Calu3 (cell line): ENCODE data around the gene NIT2. TPM values are rescaled to one million over a fixed set of nuclear protein-coding genes. Genes with fewer than 3 reads are reported as not detected.

Experiments
- BruUV-seq: library from RNA; stranded (reverse); fragments of 400-500 nt; replicated peaks from 2 replicates; lab custom pipeline; 2021; lab: Mats Ljungman, UMichigan
- CTCF ChIA-PET: fragments of 300-600 bp; sonication (Branson Sonifier 250); formaldehyde crosslinking; loops from one replicate; lab custom pipeline; 2022; ENCODE audit warnings: antibody characterized with exemption; lab: Charles Lee
- DNase-seq: peaks from one replicate; pipeline ENCODE4 v3.0.0; 2022
- H3K27ac Mint-ChIP-seq: one replicate; pipeline ENCODE4 v1.8.0; 2022; ENCODE audit warnings: mixed read lengths; ENCODE audit not compliant: unreplicated experiment
- H3K27me3 Mint-ChIP-seq: one replicate; pipeline ENCODE4 v1.8.0; 2022; ENCODE audit warnings: mixed read lengths; ENCODE audit not compliant: unreplicated experiment
- H3K36me3 Mint-ChIP-seq: one replicate; pipeline ENCODE4 v1.8.0; 2022; ENCODE audit warnings: mild to moderate bottlenecking, moderate library complexity, mixed read lengths; ENCODE audit not compliant: insufficient read depth, unreplicated experiment
- H3K4me1 Mint-ChIP-seq: one replicate; pipeline ENCODE4 v1.8.0; 2022; ENCODE audit warnings: mild to moderate bottlenecking, low read depth, mixed read lengths; ENCODE audit not compliant: unreplicated experiment
- H3K4me3 Mint-ChIP-seq: one replicate; pipeline ENCODE4 v1.8.0; 2022; ENCODE audit warnings: mild to moderate bottlenecking, low read depth, moderate library complexity, mixed read lengths; ENCODE audit not compliant: unreplicated experiment
- H3K9me3 Mint-ChIP-seq: one replicate; pipeline ENCODE4 v1.8.0; 2022; ENCODE audit warnings: low read depth, mixed read lengths; ENCODE audit not compliant: unreplicated experiment
- intact Hi-C: fragments of 100-400 bp; cut with micrococcal nuclease; formaldehyde crosslinking; loops from one replicate; pipeline ENCODE4 v1.10.0; 2022; ENCODE audit not compliant: unreplicated experiment
- total RNA-seq: library from RNA; stranded (reverse); gene quantifications from 2 replicates; pipeline ENCODE4 v1.2.3, GENCODE V29; 2022
- TF ChIP-seq, protein P1 (sequence below): fragments of 200-600 bp; IDR thresholded peaks from one replicate; pipeline ENCODE4 v1.8.0; 2022; ENCODE audit warnings: antibody characterized with exemption; ENCODE audit not compliant: unreplicated experiment

Gene NIT2
- total RNA-seq, 1 experiment from 2014 or later: 57.4 TPM

DNA sequence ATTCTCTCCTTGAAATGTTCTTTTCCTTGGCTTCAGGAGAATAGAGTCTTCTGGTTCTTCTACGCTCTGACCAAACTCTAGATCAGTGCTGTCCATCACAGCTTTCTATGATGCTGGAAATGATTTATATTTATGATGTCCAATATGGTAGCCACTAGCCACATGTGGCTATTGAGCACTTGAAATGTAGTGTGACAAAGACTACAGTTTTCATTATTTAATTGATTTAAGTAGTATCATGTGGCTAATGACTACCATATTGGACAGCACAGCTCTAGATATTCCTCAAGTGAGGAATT is 69.6 kb downstream of the NIT2 start:
- H3K27ac Mint-ChIP-seq: no peak overlapping the region
- intact Hi-C loops: loop anchor here (5.0 kb wide), 1 partner anchor 188 kb away; no protein-coding TSS in a partner anchor
- no peaks in the 10 kb centered on the region for H3K27me3 Mint-ChIP-seq
- peaks cover 32% of the 10 kb centered on the region for H3K36me3 Mint-ChIP-seq
- TF ChIP-seq, protein P1, sequence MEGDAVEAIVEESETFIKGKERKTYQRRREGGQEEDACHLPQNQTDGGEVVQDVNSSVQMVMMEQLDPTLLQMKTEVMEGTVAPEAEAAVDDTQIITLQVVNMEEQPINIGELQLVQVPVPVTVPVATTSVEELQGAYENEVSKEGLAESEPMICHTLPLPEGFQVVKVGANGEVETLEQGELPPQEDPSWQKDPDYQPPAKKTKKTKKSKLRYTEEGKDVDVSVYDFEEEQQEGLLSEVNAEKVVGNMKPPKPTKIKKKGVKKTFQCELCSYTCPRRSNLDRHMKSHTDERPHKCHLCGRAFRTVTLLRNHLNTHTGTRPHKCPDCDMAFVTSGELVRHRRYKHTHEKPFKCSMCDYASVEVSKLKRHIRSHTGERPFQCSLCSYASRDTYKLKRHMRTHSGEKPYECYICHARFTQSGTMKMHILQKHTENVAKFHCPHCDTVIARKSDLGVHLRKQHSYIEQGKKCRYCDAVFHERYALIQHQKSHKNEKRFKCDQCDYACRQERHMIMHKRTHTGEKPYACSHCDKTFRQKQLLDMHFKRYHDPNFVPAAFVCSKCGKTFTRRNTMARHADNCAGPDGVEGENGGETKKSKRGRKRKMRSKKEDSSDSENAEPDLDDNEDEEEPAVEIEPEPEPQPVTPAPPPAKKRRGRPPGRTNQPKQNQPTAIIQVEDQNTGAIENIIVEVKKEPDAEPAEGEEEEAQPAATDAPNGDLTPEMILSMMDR: no peak
- H3K4me3 Mint-ChIP-seq: no peak overlapping the region
- CTCF ChIA-PET: interaction anchor here (0.7 kb wide), 1 partner anchor 233 kb away, joined by 3 read pairs; no protein-coding TSS in a partner anchor
- H3K4me1 Mint-ChIP-seq: no peaks in the 10 kb centered on the region
- DNase-seq: no peak
- peaks cover 3% of the 10 kb centered on the region for H3K9me3 Mint-ChIP-seq
- BruUV-seq: no TSS peak

GRCh38 chr3:100407164-100407563 is 72.6 kb downstream of the NIT2 start:
- no peak overlapping the region for H3K4me3 Mint-ChIP-seq
- peaks cover 3% of the 10 kb centered on the region for H3K9me3 Mint-ChIP-seq
- H3K4me1 Mint-ChIP-seq: no peaks in the 10 kb centered on the region
- TF ChIP-seq, protein P1: no peak
- no peaks in the 10 kb centered on the region for H3K27me3 Mint-ChIP-seq
- CTCF ChIA-PET: no interaction called here
- no TSS peak for BruUV-seq
- peaks cover 7% of the 10 kb centered on the region for H3K36me3 Mint-ChIP-seq
- intact Hi-C loops: no loop called here
- DNase-seq: no peak
- H3K27ac Mint-ChIP-seq: no peak overlapping the region

- intact Hi-C loops: no loop called here
- Mint-ChIP-seq H3K9me3 (peaks cover 3% of the 10 kb centered on the region), H3K4me3 (no peak overlapping the region), H3K4me1 (no peaks in the 10 kb centered on the region), H3K27ac (no peak overlapping the region), H3K36me3 (peaks cover 4% of the 10 kb centered on the region), H3K27me3 (no peaks in the 10 kb centered on the region)
- no TSS peak for BruUV-seq
- no peak for DNase-seq
- CTCF ChIA-PET: interaction anchor here (0.7 kb wide), 1 partner anchor 861 kb away, joined by 3 read pairs; no protein-coding TSS in a partner anchor
- TF ChIP-seq, protein P1: no peak
These were observed 73.5 kb downstream of the NIT2 start for GRCh38 chr3:100407977-100408532.

Other genes with a start within 250 kb of the NIT2 start
- gene FILIP1L, start 220.3 kb upstream of the NIT2 start, total RNA-seq: 2.4 and 5.2 TPM in 2 replicates
- gene TBC1D23, start 73.8 kb upstream of the NIT2 start, total RNA-seq: 26.1 and 27.6 TPM in 2 replicates
- 49.5 and 49.9 TPM in 2 replicates for gene TOMM70, start 66.3 kb downstream of the NIT2 start, total RNA-seq
- gene LNP1, start 66.8 kb downstream of the NIT2 start, total RNA-seq: 1.2 and 1.8 TPM in 2 replicates
- gene TMEM45A, start 157.9 kb downstream of the NIT2 start, total RNA-seq: 0.73 and 0.95 TPM in 2 replicates